ENCODE results near the gene ZBTB1.

DNA sequence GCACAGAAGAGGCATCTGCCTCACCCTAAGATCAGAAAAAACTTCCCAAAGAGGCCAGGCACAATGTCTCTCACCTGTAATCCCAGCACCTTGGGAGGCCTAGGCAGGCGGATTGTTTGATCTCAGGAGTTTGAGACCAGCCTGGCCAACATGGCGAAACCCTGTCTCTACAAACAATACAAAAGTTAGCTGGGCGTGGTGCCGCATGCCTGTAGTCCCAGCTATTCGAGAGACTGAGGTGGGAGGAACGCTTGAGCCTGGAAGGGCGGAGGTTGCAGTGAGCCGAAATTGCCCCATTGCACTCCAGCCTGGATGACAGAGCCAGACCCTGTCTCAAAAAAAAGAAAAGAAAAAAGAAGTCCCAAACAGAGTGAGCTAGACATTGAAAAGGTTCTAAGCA is 4.5 kb downstream of the ZBTB1 start:
- TF ChIP-seq CTCF (IDR thresholded peaks at IDR 0.05) (no peak), POLR2A (IDR thresholded peaks at IDR 0.05) (no peak)

All from testis (tissue), 2 donors.